Left ventricle myocardium inferior (tissue), 1 donor: ENCODE measurements around the gene EFS. TPM values are rescaled to one million over a fixed set of nuclear protein-coding genes. Genes with fewer than 3 reads are reported as not detected.

Experiments used
- DNase-seq: peaks from one replicate; pipeline ENCODE4 v3.0.0-alpha.2; 2020
- H3K27ac ChIP-seq: fragments of 200-600 bp; replicated peaks from 2 replicates; pipeline ENCODE4 v1.8.0; 2021
- H3K27me3 ChIP-seq: fragments of 200-600 bp; 2 replicates; pipeline ENCODE4 v1.8.0; 2021; ENCODE audit warnings: low read depth
- H3K36me3 ChIP-seq: fragments of 200-600 bp; 2 replicates; pipeline ENCODE4 v1.8.0; 2021
- H3K4me1 ChIP-seq: fragments of 200-600 bp; 2 replicates; pipeline ENCODE4 v1.8.0; 2021
- H3K4me3 ChIP-seq: fragments of 200-600 bp; 2 replicates; pipeline ENCODE4 v1.8.0; 2021; ENCODE audit warnings: mild to moderate bottlenecking, moderate library complexity
- H3K9me3 ChIP-seq: fragments of 200-600 bp; replicated peaks from 2 replicates; pipeline ENCODE4 v1.8.0; 2021
- CTCF ChIP-seq: fragments of 200-600 bp; IDR thresholded peaks from 2 replicates; pipeline ENCODE4 v1.8.0; 2021; ENCODE audit warnings: antibody characterized with exemption, mild to moderate bottlenecking, borderline replicate concordance
- intact Hi-C: fragments of 100-400 bp; cut with micrococcal nuclease; formaldehyde crosslinking; loops from one replicate; pipeline ENCODE4 v1.11.0; 2022
- total RNA-seq: library from RNA; stranded (reverse); fragmentation: NEBNext Ultra II Directional; extraction: Animal tissue kit (Norgen Biotek cat#: 25700); gene quantifications from one replicate; pipeline ENCODE4 v1.2.1, GENCODE V29; 2021
- donor health status: DM: no; HTN: yes; CAD: no; lungs with severe emphysema.

Gene EFS
- total RNA-seq, 1 donor from 2014 or later, result 3.6 TPM

- no peak for TF ChIP-seq CTCF
- intact Hi-C loops, result no loop called here
- no peaks in the 10 kb centered on the region for H3K9me3 ChIP-seq
- no peak for DNase-seq
- H3K4me1 ChIP-seq, result peaks cover 17% of the 10 kb centered on the region
- peak overlapping the region; percentile 48 for H3K27ac ChIP-seq
- peaks cover 7% of the 10 kb centered on the region for H3K27me3 ChIP-seq
- peaks cover 32% of the 10 kb centered on the region for H3K36me3 ChIP-seq
- no peak overlapping the region for H3K4me3 ChIP-seq
Observed at GRCh38 chr14:23380197-23380914, 15.4 kb upstream of the EFS start.

GRCh38 chr14:23379366-23380196 lies 14.6 kb upstream of the EFS start:
- peak; percentile 60 for DNase-seq
- intact Hi-C loops, result loop anchor here (5.0 kb wide), 1 partner anchor 52 kb away; no protein-coding TSS in a partner anchor
- peak; percentile 88 for TF ChIP-seq CTCF
- H3K4me1 ChIP-seq, result peaks cover 17% of the 10 kb centered on the region
- H3K27ac ChIP-seq, result peak overlapping the region; percentile 48
- no peaks in the 10 kb centered on the region for H3K9me3 ChIP-seq
- H3K27me3 ChIP-seq, result peaks cover 7% of the 10 kb centered on the region
- H3K4me3 ChIP-seq, result no peak overlapping the region
- H3K36me3 ChIP-seq, result peaks cover 24% of the 10 kb centered on the region

GRCh38 chr14:23378612-23379220 lies 13.7 kb upstream of the EFS start:
- intact Hi-C loops, result loop anchor here (5.0 kb wide), 1 partner anchor 51 kb away; no protein-coding TSS in a partner anchor
- Histone ChIP-seq H3K27ac (peak overlapping the region; percentile 47), H3K4me3 (no peak overlapping the region), H3K27me3 (peaks cover 7% of the 10 kb centered on the region), H3K36me3 (peaks cover 20% of the 10 kb centered on the region), H3K4me1 (peaks cover 17% of the 10 kb centered on the region), H3K9me3 (no peaks in the 10 kb centered on the region)
- no peak for TF ChIP-seq CTCF
- DNase-seq, result no peak

GRCh38 chr14:23377573-23378563 lies 12.9 kb upstream of the EFS start:
- peak overlapping the region; percentile 47 for H3K27ac ChIP-seq
- DNase-seq, result no peak
- TF ChIP-seq CTCF, result no peak
- H3K27me3 ChIP-seq, result peaks cover 7% of the 10 kb centered on the region
- H3K4me1 ChIP-seq, result peaks cover 17% of the 10 kb centered on the region
- peak overlapping the region; percentile 47 for H3K4me3 ChIP-seq
- intact Hi-C loops, result loop anchor here (5.0 kb wide), 1 partner anchor 51 kb away; no protein-coding TSS in a partner anchor
- H3K9me3 ChIP-seq, result no peaks in the 10 kb centered on the region
- H3K36me3 ChIP-seq, result peaks cover 12% of the 10 kb centered on the region
